ENCODE measurements around the gene BEND2. TPM values are rescaled to one million over a fixed set of nuclear protein-coding genes. Genes with fewer than 3 reads are reported as not detected.

BEND2 gene
- total and polyA plus RNA-seq, 9 donors: 0.02 TPM; not detected in 8

GRCh38 chrX:18151649-18152048, 69.0 kb downstream of the BEND2 start:
- no peak for DNase-seq
- intact Hi-C loops (cut with DNase I): no loop called here
- 51 to 78% (median 65%) methylated on average over 1 of the region's 1 CpG for WGBS, 3 donors
- H3K27ac ChIP-seq: no peak overlapping the region
- no peaks in the 10 kb centered on the region for H3K4me1 ChIP-seq (ENCODE audit: insufficient read depth)
- TF ChIP-seq EP300 (IDR thresholded peaks at IDR 0.05) (no peak), CTCF (IDR thresholded peaks at IDR 0.05) (no peak), POLR2A (IDR thresholded peaks at IDR 0.05) (no peak)
- H3K27me3 ChIP-seq: no peaks in the 10 kb centered on the region
- H3K4me3 ChIP-seq: no peak overlapping the region
- H3K36me3 ChIP-seq: no peaks in the 10 kb centered on the region
- H3K9me3 ChIP-seq: no peaks in the 10 kb centered on the region

DNA sequence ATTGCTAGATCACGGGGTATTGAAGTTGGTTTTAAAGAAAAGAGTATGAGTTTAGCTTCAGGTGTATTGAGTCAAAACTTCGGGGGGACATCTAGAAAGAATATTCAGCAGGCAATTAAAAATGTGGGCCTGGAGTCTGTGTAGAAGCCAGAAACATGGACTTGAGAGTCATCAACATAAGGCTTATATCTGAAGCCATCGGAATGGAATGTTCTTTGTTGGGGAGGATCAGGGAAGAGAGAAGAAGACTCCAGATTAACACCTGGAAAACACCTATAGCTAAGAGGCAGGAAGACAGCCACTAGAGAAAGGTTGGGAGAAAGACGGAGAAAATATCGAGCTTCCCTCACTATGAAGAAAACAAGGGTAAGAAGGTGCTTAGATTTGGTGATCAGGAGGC, 69.5 kb downstream of the BEND2 start:
- intact Hi-C loops (cut with DNase I): no loop called here
- Histone ChIP-seq H3K4me3 (no peak overlapping the region), H3K36me3 (no peaks in the 10 kb centered on the region), H3K27ac (no peak overlapping the region), H3K4me1 (ENCODE audit: insufficient read depth) (no peaks in the 10 kb centered on the region), H3K27me3 (no peaks in the 10 kb centered on the region), H3K9me3 (no peaks in the 10 kb centered on the region)
- no peak for DNase-seq
- TF ChIP-seq CTCF (IDR thresholded peaks at IDR 0.05) (no peak), POLR2A (IDR thresholded peaks at IDR 0.05) (no peak), EP300 (IDR thresholded peaks at IDR 0.05) (no peak)
- 72 to 77% (median 73%) methylated on average over 5 of the region's 5 CpGs for WGBS, 3 donors

GRCh38 chrX:18149454-18149853, 71.2 kb downstream of the BEND2 start:
- Histone ChIP-seq H3K9me3 (no peaks in the 10 kb centered on the region), H3K4me1 (ENCODE audit: insufficient read depth) (no peaks in the 10 kb centered on the region), H3K36me3 (no peaks in the 10 kb centered on the region), H3K4me3 (no peak overlapping the region), H3K27me3 (no peaks in the 10 kb centered on the region), H3K27ac (no peak overlapping the region)
- intact Hi-C loops (cut with DNase I): no loop called here
- TF ChIP-seq CTCF (IDR thresholded peaks at IDR 0.05) (no peak), POLR2A (IDR thresholded peaks at IDR 0.05) (no peak), EP300 (IDR thresholded peaks at IDR 0.05) (no peak)
- no peak for DNase-seq

GRCh38 chrX:18146954-18147353, 73.7 kb downstream of the BEND2 start:
- intact Hi-C loops (cut with DNase I): no loop called here
- Histone ChIP-seq H3K4me3 (no peak overlapping the region), H3K27me3 (no peaks in the 10 kb centered on the region), H3K36me3 (no peaks in the 10 kb centered on the region), H3K9me3 (no peaks in the 10 kb centered on the region), H3K4me1 (ENCODE audit: insufficient read depth) (no peaks in the 10 kb centered on the region), H3K27ac (no peak overlapping the region)
- WGBS, 3 donors: 22 to 30% (median 25%) methylated on average over 6 of the region's 6 CpGs
- TF ChIP-seq POLR2A (IDR thresholded peaks at IDR 0.05) (no peak), EP300 (IDR thresholded peaks at IDR 0.05) (no peak), CTCF (IDR thresholded peaks at IDR 0.05) (no peak)
- no peak for DNase-seq

DNA sequence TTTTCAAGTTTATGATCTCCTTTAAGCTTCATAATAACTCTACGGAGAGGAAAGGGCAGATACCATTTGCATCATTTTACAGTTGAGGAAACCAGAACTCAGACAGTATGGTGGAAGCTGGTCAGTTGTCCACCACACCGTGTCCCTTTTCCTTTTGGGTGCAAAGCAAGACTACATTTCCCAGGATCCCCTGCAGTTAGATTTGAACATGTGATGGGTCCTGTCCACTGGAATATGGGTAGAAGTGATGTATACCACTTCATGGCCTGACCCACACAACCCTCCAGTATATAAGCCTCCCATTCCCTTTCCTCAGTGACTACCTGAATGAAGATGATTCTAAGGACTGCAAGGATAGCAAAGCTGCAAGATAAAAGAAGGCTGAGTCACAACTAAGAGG, 74.7 kb downstream of the BEND2 start:
- H3K4me1 ChIP-seq (ENCODE audit: insufficient read depth): no peaks in the 10 kb centered on the region
- TF ChIP-seq POLR2A (IDR thresholded peaks at IDR 0.05) (no peak), EP300 (IDR thresholded peaks at IDR 0.05) (no peak), CTCF (IDR thresholded peaks at IDR 0.05) (no peak)
- no peaks in the 10 kb centered on the region for H3K36me3 ChIP-seq
- no peak overlapping the region for H3K27ac ChIP-seq
- DNase-seq: no peak
- WGBS, 3 donors: 73 to 83% (median 76%) methylated on average over 2 of the region's 2 CpGs
- no peak overlapping the region for H3K4me3 ChIP-seq
- intact Hi-C loops (cut with DNase I): no loop called here
- no peaks in the 10 kb centered on the region for H3K9me3 ChIP-seq
- H3K27me3 ChIP-seq: no peaks in the 10 kb centered on the region
